HG02588 (cell line): ENCODE measurements around the gene SHISA5.
"Not testable (repeated sequence)": the region's sequence is repeated elsewhere in the genome, so short reads cannot be mapped to it uniquely, and the experiment has no call there.

Source experiments
- ATAC-seq: cut with Tn5 transposase; IDR thresholded peaks from one replicate; pipeline ENCODE4 v1.9.1; 2021; ENCODE audit warnings: mild to moderate bottlenecking, moderate library complexity; ENCODE audit not compliant: unreplicated experiment

SHISA5 gene

GRCh38 chr3:48463703-48464102, 40.3 kb downstream of the SHISA5 start:
- ATAC-seq = no peak

- not testable (repeated sequence) for ATAC-seq
Observed at GRCh38 chr3:48461767-48462166, 42.2 kb downstream of the SHISA5 start.

- no peak for ATAC-seq
Observed at GRCh38 chr3:48460517-48460902, 43.5 kb downstream of the SHISA5 start.

- ATAC-seq = no peak
Observed at GRCh38 chr3:48459773-48460516, 44.0 kb downstream of the SHISA5 start.

- no peak for ATAC-seq
Observed at GRCh38 chr3:48459331-48459730, 44.6 kb downstream of the SHISA5 start.

- ATAC-seq = no peak
Observed at GRCh38 chr3:48456456-48456855, 47.5 kb downstream of the SHISA5 start.

- no peak for ATAC-seq
Observed at GRCh38 chr3:48451270-48451669, 52.7 kb downstream of the SHISA5 start.

GRCh38 chr3:48446425-48447193, 57.4 kb downstream of the SHISA5 start, which contains the start of gene ATRIP:
Gene ATRIP (plus strand): TSS chr3:48446737. CDS start chr3:48446846, 109 bp downstream.
- peak; percentile 82 for ATAC-seq

- no peak for ATAC-seq
Observed at GRCh38 chr3:48446043-48446424, 57.9 kb downstream of the SHISA5 start.

GRCh38 chr3:48445277-48445882, 58.6 kb downstream of the SHISA5 start:
- ATAC-seq = no peak

GRCh38 chr3:48441940-48442339, 62.0 kb downstream of the SHISA5 start:
- no peak for ATAC-seq

GRCh38 chr3:48440590-48440958, 63.4 kb downstream of the SHISA5 start:
- no peak for ATAC-seq

GRCh38 chr3:48439820-48440589, 64.0 kb downstream of the SHISA5 start, which contains the start of the genes CCDC51 and TMA7:
Gene CCDC51 (minus strand): TSS chr3:48440119. CDS start chr3:48435128, 4,991 bp downstream.
Gene TMA7 (plus strand): TSS chr3:48440257. CDS start chr3:48440297, 40 bp downstream.
- peak; percentile 94 for ATAC-seq

- no peak for ATAC-seq
Observed at GRCh38 chr3:48437812-48438211, 66.2 kb downstream of the SHISA5 start.

- ATAC-seq = no peak
Observed at GRCh38 chr3:48436855-48437254, 67.1 kb downstream of the SHISA5 start.

GRCh38 chr3:48436477-48436787, 67.5 kb downstream of the SHISA5 start:
- no peak for ATAC-seq

GRCh38 chr3:48435774-48436476, 68.0 kb downstream of the SHISA5 start:
- ATAC-seq = no peak

GRCh38 chr3:48435223-48435595, 68.8 kb downstream of the SHISA5 start:
- no peak for ATAC-seq

GRCh38 chr3:48434591-48435222, 69.3 kb downstream of the SHISA5 start:
- no peak for ATAC-seq
